ENCODE measurements around the gene NEUROG1. TPM values are rescaled to one million over a fixed set of nuclear protein-coding genes. Genes with fewer than 3 reads are reported as not detected.
"Not testable (repeated sequence)": the region's sequence is repeated elsewhere in the genome, so short reads cannot be mapped to it uniquely, and the experiment has no call there.

NEUROG1 gene
- total RNA-seq, 4 donors from 2014 or later, result not detected

GRCh38 chr5:135533794-135534193 is 2.0 kb downstream of the NEUROG1 start:
- Histone ChIP-seq H3K4me1 (peaks cover 8 to 21% (median 20%) of the 10 kb centered on the region in 4 donors), H3K9me3 (peaks cover 0 to 10% (median 2%) of the 10 kb centered on the region in 4 donors), H3K27ac (replicated peaks in 1 of 4) (no peak overlapping the region), H3K4me3 (no peak overlapping the region), H3K36me3 (no peaks in the 10 kb centered on the region), H3K27me3 (peaks cover 0 to 98% (median 34%) of the 10 kb centered on the region in 4 donors)
- no peak for DNase-seq (ENCODE audit: extremely low spot score)
- TF ChIP-seq EP300 (IDR thresholded peaks at IDR 0.05), result no peak
- no peak for TF ChIP-seq POLR2AphosphoS5 (IDR thresholded peaks at IDR 0.05)
- TF ChIP-seq CTCF (IDR thresholded peaks at IDR 0.05), result no peak
- TF ChIP-seq POLR2A (IDR thresholded peaks at IDR 0.05; ENCODE audit: low read depth), result no peak
- intact Hi-C loops (cut with DNase I), result no loop called here
- WGBS, result 46% methylated on average over 3 of the region's 3 CpGs

GRCh38 chr5:135533334-135533733 is 2.4 kb downstream of the NEUROG1 start:
- DNase-seq (ENCODE audit: extremely low spot score), result no peak
- no peak for TF ChIP-seq POLR2A (IDR thresholded peaks at IDR 0.05; ENCODE audit: low read depth)
- TF ChIP-seq EP300 (IDR thresholded peaks at IDR 0.05), result no peak
- TF ChIP-seq CTCF (IDR thresholded peaks at IDR 0.05), result no peak
- no peak for TF ChIP-seq POLR2AphosphoS5 (IDR thresholded peaks at IDR 0.05)
- Histone ChIP-seq H3K9me3 (peaks cover 0 to 10% (median 2%) of the 10 kb centered on the region in 4 donors), H3K4me1 (peaks cover 8 to 21% (median 20%) of the 10 kb centered on the region in 4 donors), H3K36me3 (no peaks in the 10 kb centered on the region), H3K27me3 (peaks cover 0 to 96% (median 34%) of the 10 kb centered on the region in 4 donors), H3K4me3 (no peak overlapping the region), H3K27ac (replicated peaks in 1 of 4) (no peak overlapping the region)
- WGBS, result 32% methylated on average over 3 of the region's 3 CpGs
- intact Hi-C loops (cut with DNase I), result no loop called here

DNA sequence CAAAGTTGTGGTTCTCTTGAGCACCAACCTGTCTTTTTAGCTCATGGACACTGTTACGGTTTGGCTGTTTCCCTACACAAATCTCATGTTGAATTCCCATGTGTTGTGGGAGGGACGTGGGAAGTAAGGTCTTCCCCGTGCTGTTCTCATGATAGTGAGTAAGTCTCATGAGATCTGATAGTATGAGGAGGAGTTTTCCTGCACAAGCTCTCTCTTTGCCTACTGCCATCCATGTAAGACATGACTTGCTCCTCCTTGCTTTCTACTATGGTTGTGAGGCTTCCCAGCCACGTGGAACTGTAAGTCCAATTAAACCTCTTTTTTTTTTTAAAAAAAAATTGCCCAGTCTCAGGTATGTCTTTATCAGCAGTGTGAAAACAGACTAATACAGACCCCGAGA is 6.2 kb downstream of the NEUROG1 start:
- peaks cover 0 to 68% (median 11%) of the 10 kb centered on the region in 4 donors for H3K27me3 ChIP-seq
- 73% methylated on average over 5 of the region's 5 CpGs for WGBS
- H3K27ac ChIP-seq (replicated peaks in 1 of 4); DNase-seq (ENCODE audit: extremely low spot score); H3K9me3 ChIP-seq; intact Hi-C loops (cut with DNase I); H3K36me3 ChIP-seq; H3K4me3 ChIP-seq; H3K4me1 ChIP-seq: not testable (repeated sequence)

DNA sequence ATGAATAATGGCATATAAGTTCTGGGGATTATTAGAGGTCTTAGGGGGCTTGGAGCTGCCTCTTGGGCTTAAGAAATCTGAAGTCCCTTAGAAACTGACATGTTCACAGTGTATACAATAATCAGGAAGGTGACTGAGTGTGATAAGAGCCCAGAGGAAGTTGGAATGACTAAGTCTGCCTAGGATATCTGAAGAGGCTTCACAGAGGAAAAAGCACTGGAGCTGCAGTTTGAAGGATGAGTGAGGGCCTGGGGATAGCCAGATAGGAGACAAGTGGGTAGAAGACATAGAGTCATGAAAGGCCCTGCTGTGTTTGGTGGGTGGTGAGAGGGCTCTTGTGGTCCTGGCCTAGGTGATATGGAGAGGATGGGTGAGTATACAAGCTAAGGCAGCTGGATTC is 8.8 kb downstream of the NEUROG1 start:
- H3K9me3 ChIP-seq, result no peaks in the 10 kb centered on the region
- H3K4me1 ChIP-seq, result no peaks in the 10 kb centered on the region
- peaks cover 0 to 52% (median 2%) of the 10 kb centered on the region in 4 donors for H3K27me3 ChIP-seq
- DNase-seq (ENCODE audit: extremely low spot score), result no peak
- no peak overlapping the region for H3K4me3 ChIP-seq
- H3K36me3 ChIP-seq, result no peaks in the 10 kb centered on the region
- TF ChIP-seq POLR2A (IDR thresholded peaks at IDR 0.05; ENCODE audit: low read depth), result no peak
- no peak for TF ChIP-seq POLR2AphosphoS5 (IDR thresholded peaks at IDR 0.05)
- TF ChIP-seq EP300 (IDR thresholded peaks at IDR 0.05), result no peak
- no peak for TF ChIP-seq CTCF (IDR thresholded peaks at IDR 0.05)
- intact Hi-C loops (cut with DNase I), result no loop called here
- H3K27ac ChIP-seq (replicated peaks in 1 of 4), result no peak overlapping the region

DNA sequence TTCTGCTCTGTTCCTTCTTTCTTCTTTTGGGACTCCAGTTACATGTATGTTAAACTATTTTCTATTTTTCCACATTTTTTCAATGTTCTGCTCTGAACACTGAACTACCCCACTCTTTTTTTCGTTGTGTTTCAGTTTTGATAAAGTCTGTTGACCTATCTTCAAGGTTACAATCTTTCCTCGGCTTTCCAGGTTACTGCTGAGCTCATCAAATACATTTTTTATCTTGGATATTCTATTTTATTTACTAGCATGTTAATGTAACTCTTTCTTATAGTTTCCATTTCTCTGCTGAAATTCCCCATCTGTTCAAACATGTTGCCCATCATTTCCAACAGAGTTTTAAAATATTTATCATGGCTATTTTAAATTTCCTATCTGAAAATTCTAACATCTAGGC is 13.8 kb downstream of the NEUROG1 start:
- Histone ChIP-seq H3K4me1 (no peaks in the 10 kb centered on the region), H3K36me3 (no peaks in the 10 kb centered on the region), H3K4me3 (no peak overlapping the region), H3K9me3 (peaks cover 0 to 14% (median 0%) of the 10 kb centered on the region in 4 donors), H3K27ac (replicated peaks in 1 of 4) (no peak overlapping the region), H3K27me3 (peaks cover 0 to 19% (median 0%) of the 10 kb centered on the region in 4 donors)
- no peak for TF ChIP-seq POLR2A (IDR thresholded peaks at IDR 0.05; ENCODE audit: low read depth)
- no peak for TF ChIP-seq POLR2AphosphoS5 (IDR thresholded peaks at IDR 0.05)
- TF ChIP-seq CTCF (IDR thresholded peaks at IDR 0.05), result no peak
- TF ChIP-seq EP300 (IDR thresholded peaks at IDR 0.05), result no peak
- intact Hi-C loops (cut with DNase I), result no loop called here
- no peak for DNase-seq (ENCODE audit: extremely low spot score)
- WGBS, result 53% methylated on average over 2 of the region's 2 CpGs
